Ishikawa (cell line): ENCODE data around the gene PDE1C.

Experiments
- CEBPB ChIP-seq: IDR thresholded peaks from 2 replicates; pipeline ENCODE4 v1.6.1; 2012
- CREB1 ChIP-seq: IDR thresholded peaks from 2 replicates; pipeline ENCODE4 v1.6.1; 2012; ENCODE audit warnings: low read depth
- EGR1 ChIP-seq: IDR thresholded peaks from 2 replicates; pipeline ENCODE4 v1.6.1; 2012
- EP300 ChIP-seq: IDR thresholded peaks from 2 replicates; pipeline ENCODE4 v1.6.1; 2012; ENCODE audit warnings: borderline replicate concordance
- FOXM1 ChIP-seq: IDR thresholded peaks from 2 replicates; pipeline ENCODE4 v1.6.1; 2012; ENCODE audit warnings: low read depth, borderline replicate concordance
- NFIC ChIP-seq: IDR thresholded peaks from 2 replicates; pipeline ENCODE4 v1.6.1; 2012
- RAD21 ChIP-seq: IDR thresholded peaks from 2 replicates; pipeline ENCODE4 v1.6.1; 2012; ENCODE audit warnings: low read depth
- TAF1 ChIP-seq: IDR thresholded peaks from 2 replicates; pipeline ENCODE4 v1.6.1; 2012; ENCODE audit warnings: low read depth, mild to moderate bottlenecking
- TCF12 ChIP-seq: IDR thresholded peaks from 2 replicates; pipeline ENCODE4 v1.6.1; 2012; ENCODE audit warnings: low read depth
- TEAD4 ChIP-seq: IDR thresholded peaks from 2 replicates; pipeline ENCODE4 v1.6.1; 2012
- YY1 ChIP-seq: IDR thresholded peaks from 2 replicates; pipeline ENCODE4 v1.6.1; 2012; ENCODE audit warnings: low read depth
- ZBTB7A ChIP-seq: IDR thresholded peaks from 2 replicates; pipeline ENCODE4 v1.6.1; 2012; ENCODE audit warnings: low read depth
- TF ChIP-seq, protein P1 (sequence below): IDR thresholded peaks from 2 replicates; pipeline ENCODE4 v1.6.1; 2012; ENCODE audit warnings: low read depth, mild to moderate bottlenecking
- TF ChIP-seq, protein P2 (sequence below): IDR thresholded peaks from 2 replicates; pipeline ENCODE4 v1.6.1; 2012
- TF ChIP-seq, protein P3 (sequence below): IDR thresholded peaks from 2 replicates; pipeline ENCODE4 v1.6.1; 2012

PDE1C gene

DNA sequence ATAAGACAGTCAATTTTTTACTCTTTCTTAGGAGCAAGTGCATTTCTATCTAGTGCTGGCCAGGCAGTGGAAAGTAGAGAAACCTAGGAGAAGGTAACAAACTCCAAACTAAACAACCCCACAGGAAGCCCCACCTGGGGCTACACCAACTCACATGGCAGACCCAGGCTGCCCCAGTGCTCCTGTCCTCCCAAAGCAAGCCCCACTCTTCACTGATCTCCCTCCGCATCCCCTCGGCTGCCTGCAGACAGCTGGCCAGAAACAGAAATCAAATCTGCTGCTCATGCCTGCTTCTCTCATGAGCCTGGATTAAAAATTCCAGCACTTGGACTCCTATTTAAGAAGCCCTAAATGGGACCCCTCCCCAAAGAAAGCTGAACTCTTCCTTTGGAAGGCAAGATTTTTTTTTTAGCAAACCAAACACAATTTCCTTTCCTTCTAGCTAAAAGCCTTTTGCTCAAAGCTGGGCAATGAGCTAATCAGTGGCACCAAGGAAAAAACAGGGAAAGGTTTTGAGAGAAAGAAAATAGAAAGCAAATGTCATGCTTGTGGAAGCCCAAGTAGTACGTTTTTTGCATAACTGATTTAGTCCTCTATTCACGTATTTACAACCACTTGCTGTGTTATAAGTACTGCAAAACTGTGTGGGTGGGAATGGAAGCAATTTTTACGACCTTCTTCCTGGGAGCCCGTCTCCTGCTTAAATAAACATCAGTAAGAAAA lies 10.8 kb downstream of the PDE1C start:
- TF ChIP-seq TEAD4 (no peak), CEBPB (no peak), EGR1 (no peak), TAF1 (no peak), EP300 (no peak), NFIC (no peak), FOXM1 (no peak), YY1 (no peak), RAD21 (no peak), TCF12 (no peak)
- TF ChIP-seq, protein P1, sequence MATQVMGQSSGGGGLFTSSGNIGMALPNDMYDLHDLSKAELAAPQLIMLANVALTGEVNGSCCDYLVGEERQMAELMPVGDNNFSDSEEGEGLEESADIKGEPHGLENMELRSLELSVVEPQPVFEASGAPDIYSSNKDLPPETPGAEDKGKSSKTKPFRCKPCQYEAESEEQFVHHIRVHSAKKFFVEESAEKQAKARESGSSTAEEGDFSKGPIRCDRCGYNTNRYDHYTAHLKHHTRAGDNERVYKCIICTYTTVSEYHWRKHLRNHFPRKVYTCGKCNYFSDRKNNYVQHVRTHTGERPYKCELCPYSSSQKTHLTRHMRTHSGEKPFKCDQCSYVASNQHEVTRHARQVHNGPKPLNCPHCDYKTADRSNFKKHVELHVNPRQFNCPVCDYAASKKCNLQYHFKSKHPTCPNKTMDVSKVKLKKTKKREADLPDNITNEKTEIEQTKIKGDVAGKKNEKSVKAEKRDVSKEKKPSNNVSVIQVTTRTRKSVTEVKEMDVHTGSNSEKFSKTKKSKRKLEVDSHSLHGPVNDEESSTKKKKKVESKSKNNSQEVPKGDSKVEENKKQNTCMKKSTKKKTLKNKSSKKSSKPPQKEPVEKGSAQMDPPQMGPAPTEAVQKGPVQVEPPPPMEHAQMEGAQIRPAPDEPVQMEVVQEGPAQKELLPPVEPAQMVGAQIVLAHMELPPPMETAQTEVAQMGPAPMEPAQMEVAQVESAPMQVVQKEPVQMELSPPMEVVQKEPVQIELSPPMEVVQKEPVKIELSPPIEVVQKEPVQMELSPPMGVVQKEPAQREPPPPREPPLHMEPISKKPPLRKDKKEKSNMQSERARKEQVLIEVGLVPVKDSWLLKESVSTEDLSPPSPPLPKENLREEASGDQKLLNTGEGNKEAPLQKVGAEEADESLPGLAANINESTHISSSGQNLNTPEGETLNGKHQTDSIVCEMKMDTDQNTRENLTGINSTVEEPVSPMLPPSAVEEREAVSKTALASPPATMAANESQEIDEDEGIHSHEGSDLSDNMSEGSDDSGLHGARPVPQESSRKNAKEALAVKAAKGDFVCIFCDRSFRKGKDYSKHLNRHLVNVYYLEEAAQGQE, result no peak
- TF ChIP-seq, protein P2, sequence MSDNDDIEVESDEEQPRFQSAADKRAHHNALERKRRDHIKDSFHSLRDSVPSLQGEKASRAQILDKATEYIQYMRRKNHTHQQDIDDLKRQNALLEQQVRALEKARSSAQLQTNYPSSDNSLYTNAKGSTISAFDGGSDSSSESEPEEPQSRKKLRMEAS, result no peak

DNA sequence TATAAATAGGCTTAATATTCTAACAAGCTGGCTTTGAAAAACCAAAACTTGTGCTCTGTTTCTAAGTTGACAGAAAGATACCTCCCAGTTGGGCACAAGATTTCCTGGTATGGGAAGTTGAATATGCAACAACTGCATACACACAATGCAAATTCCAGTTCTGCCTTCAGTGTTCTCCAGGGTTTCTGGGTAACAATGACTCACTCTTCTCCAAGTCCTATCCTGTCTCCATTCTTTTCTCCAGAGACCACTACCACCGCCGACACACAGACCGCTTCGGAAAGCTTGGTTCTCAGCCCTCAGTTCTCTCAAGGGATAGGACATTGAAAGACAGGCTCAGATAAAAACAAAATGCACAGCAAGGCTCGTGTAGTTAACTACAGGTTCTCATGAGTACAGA lies 12.2 kb downstream of the PDE1C start:
- TF ChIP-seq ZBTB7A (no peak), CREB1 (no peak), TEAD4 (no peak), EP300 (no peak), CEBPB (no peak), RAD21 (no peak), TAF1 (no peak), YY1 (no peak), TCF12 (no peak)
- TF ChIP-seq, protein P3, sequence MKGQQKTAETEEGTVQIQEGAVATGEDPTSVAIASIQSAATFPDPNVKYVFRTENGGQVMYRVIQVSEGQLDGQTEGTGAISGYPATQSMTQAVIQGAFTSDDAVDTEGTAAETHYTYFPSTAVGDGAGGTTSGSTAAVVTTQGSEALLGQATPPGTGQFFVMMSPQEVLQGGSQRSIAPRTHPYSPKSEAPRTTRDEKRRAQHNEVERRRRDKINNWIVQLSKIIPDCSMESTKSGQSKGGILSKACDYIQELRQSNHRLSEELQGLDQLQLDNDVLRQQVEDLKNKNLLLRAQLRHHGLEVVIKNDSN, result no peak

DNA sequence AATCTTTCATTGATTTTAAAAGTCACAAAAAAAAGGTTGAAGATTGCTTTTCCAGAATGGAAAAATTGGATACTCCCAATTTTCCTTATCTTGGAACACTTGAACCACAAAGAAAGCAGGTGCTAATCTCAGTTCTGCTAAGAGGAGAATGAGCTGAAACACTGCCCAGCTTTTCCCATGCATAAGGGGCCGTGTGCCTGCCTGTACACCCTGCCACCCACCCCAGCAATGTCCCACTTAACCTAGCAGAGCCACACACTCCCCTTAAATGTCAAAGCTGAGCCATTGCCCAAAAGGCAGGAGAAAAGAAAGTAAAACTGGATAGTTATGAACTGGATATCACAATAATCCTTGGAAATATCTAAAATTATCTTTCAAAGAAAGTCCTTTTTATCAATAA lies 13.4 kb downstream of the PDE1C start:
- TF ChIP-seq, protein P2, result no peak

DNA sequence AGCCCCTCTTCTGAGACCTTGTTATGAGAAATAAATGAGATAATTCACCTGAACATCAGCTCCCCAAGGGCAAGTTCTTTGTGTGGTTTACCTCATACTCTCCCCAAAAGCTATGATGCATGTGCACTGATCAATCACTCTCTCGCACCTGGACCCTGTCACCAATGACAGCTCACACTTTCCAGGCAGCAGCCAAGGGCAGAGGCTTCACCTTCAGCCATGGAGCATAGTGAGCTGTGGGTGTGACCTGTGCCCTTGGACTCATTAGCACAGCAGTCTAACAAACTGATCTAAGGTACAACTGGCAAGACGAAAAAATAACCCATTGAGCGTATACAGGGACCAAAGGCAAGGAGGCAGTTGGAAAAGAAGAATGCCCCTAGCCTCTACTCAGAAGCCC lies 17.0 kb downstream of the PDE1C start:
- TF ChIP-seq TCF12 (no peak), RAD21 (no peak), FOXM1 (no peak), CEBPB (no peak), TAF1 (no peak)
- TF ChIP-seq, protein P3, result no peak

DNA sequence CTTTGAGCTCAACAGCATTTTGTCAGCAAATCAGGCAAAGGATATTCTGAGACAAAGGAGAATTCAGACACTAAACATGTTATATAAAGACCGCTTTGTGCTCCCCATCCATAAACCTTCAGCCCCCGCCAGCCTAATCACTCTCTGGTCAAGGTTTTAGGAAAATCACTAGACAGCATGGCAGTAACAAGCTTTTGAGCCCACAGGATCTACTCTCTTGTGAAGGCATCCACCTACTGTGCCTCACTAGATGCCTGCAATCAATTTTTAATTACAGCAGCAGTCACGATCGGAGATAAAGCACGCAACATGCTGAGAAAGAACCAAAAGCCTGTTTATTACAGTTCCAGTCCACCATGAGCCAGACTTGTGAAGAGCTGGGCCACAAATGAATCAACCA lies 19.1 kb downstream of the PDE1C start:
- no peak for TF ChIP-seq YY1
- TF ChIP-seq CEBPB, result no peak
- TF ChIP-seq TCF12, result no peak
- no peak for TF ChIP-seq TEAD4
- TF ChIP-seq, protein P3, result no peak
- TF ChIP-seq EP300, result no peak
- no peak for TF ChIP-seq RAD21
- TF ChIP-seq NFIC, result no peak
- TF ChIP-seq TAF1, result no peak
- TF ChIP-seq, protein P1, result no peak
- TF ChIP-seq, protein P2, result no peak
- TF ChIP-seq FOXM1, result no peak
- no peak for TF ChIP-seq EGR1
- no peak for TF ChIP-seq ZBTB7A
- no peak for TF ChIP-seq CREB1

DNA sequence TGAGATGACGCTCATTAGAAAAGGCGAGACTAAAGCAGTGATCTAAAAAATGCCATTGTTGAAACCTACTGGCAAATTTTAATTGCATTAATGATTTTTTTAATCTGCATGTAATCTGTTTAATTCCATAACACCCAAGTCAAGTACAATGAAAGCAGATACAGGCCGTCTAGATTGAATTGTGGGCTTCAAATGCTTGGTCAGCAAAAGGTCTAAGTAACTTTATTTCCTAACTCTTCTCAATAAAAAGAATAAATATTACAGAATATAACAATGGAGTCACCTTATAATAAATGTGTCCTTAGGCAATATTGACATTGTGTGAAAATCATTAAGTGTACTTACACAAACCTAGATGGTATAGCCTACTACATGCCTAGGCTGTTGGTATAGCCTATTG lies 20.6 kb downstream of the PDE1C start:
- TF ChIP-seq FOXM1, result no peak
- TF ChIP-seq, protein P3, result no peak
- no peak for TF ChIP-seq YY1
- TF ChIP-seq CREB1, result no peak
- TF ChIP-seq TAF1, result no peak
- TF ChIP-seq, protein P2, result no peak
- TF ChIP-seq, protein P1, result no peak
- no peak for TF ChIP-seq EGR1
- no peak for TF ChIP-seq RAD21
- no peak for TF ChIP-seq NFIC
- no peak for TF ChIP-seq CEBPB
- no peak for TF ChIP-seq EP300
- TF ChIP-seq TEAD4, result no peak
- TF ChIP-seq TCF12, result no peak
